Gastrocnemius medialis (tissue), 4 donors: ENCODE measurements around the gene GPR148.

Experiments
- POLR2A ChIP-seq, 2 donors: fragments of 450-650 bp; IDR thresholded peaks; one replicate each; pipeline ENCODE4 v1.6.1; 2017; ENCODE audit warnings: antibody characterized with exemption in 2 of 2, mild to moderate bottlenecking in 2 of 2, moderate library complexity in 2 of 2
- TF ChIP-seq, protein P1 (sequence below), 5 experiments: fragments of 450-650 bp in 3 of 5; fragments of 200-600 bp in 2 of 5; sonication (generic) in 2 of 5; IDR thresholded peaks in 4 of 5; conservative IDR thresholded peaks in 1 of 5; 1 replicate in 4 of 5; 2 replicates in 1 of 5; pipeline ENCODE4 v1.5.1; 2016 to 2019; ENCODE audit warnings: antibody characterized with exemption in 5 of 5, mild to moderate bottlenecking in 3 of 5, moderate library complexity in 3 of 5

DNA sequence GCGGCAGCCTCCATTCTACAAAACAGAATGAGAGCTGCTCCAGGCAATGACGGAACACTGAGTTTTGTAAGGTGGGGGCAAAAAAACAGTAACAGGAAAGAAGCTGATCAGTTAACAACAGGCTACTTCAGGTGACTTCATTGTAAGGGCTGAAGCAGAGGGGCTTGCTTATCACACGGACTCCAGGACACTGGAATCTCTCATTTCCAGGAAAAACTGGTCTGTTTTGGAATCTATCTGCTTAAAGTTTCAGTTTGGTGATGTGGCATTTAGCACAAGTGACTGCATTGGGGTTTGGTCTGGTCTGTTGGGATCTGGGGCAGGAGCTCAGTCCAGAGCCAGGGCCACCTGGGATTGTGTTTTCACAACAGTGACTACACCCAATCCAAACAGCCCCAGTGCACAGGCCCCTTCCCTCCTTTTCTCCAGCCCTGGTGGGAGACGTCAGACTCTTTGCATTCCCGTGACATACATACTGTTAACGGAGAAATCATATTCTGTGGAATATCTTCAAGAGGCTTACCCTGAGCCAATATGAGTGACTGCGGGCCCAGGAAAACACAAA, 40.6 kb downstream of the GPR148 start:
- TF ChIP-seq, protein P1, sequence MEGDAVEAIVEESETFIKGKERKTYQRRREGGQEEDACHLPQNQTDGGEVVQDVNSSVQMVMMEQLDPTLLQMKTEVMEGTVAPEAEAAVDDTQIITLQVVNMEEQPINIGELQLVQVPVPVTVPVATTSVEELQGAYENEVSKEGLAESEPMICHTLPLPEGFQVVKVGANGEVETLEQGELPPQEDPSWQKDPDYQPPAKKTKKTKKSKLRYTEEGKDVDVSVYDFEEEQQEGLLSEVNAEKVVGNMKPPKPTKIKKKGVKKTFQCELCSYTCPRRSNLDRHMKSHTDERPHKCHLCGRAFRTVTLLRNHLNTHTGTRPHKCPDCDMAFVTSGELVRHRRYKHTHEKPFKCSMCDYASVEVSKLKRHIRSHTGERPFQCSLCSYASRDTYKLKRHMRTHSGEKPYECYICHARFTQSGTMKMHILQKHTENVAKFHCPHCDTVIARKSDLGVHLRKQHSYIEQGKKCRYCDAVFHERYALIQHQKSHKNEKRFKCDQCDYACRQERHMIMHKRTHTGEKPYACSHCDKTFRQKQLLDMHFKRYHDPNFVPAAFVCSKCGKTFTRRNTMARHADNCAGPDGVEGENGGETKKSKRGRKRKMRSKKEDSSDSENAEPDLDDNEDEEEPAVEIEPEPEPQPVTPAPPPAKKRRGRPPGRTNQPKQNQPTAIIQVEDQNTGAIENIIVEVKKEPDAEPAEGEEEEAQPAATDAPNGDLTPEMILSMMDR (IDR thresholded peaks at IDR 0.05 in 4 of 5, conservative IDR thresholded peaks at IDR 0.05 in 1 of 5): no peak
- no peak for TF ChIP-seq POLR2A (IDR thresholded peaks at IDR 0.05)
